ENCODE results near the gene RAB3B. TPM values are rescaled to one million over a fixed set of nuclear protein-coding genes. Genes with fewer than 3 reads are reported as not detected.

Gene RAB3B
- total RNA-seq, 1 donor from 2014 or later: 0.02 TPM

DNA sequence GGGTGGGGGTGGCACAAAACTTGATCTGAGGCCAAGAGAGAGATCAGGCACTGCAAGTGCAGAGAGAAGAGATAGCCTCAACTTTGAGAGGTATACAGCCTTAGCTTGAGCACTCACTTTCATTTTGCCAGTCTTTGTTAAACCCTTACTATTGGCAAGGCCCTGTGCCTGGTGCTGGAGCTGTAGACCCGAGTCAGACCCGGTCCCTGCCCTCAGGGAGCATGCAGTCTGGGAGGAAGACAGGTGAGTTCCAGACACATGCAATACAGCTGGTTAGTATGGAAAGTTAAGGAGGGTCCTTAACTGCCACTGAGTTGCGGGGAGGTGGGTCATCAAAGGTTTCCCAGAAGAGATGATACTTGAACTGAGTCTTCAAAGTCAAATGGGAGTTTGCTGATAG is 31.7 kb downstream of the RAB3B start:
- intact Hi-C loops (cut with micrococcal nuclease): no loop called here

DNA sequence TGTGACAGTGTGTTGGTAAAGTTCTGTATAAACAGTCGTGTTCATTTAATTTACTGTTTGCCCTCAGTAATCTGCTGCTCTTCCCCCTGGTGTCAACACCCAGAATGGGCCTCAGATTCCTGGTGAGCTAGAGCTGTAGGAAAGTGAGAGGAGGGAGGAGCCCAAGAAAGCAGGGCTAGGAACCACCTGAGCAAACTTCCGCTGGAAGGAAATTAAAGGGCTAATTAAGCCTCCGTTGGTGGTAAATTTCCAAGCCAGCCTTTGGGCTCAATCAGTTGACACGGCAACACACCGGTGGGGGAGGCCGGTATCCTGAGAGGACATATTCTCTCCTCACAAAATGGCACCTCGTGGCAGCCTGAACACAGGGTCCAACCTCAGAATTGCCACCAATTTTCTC is 32.9 kb downstream of the RAB3B start:
- intact Hi-C loops (cut with micrococcal nuclease): no loop called here

DNA sequence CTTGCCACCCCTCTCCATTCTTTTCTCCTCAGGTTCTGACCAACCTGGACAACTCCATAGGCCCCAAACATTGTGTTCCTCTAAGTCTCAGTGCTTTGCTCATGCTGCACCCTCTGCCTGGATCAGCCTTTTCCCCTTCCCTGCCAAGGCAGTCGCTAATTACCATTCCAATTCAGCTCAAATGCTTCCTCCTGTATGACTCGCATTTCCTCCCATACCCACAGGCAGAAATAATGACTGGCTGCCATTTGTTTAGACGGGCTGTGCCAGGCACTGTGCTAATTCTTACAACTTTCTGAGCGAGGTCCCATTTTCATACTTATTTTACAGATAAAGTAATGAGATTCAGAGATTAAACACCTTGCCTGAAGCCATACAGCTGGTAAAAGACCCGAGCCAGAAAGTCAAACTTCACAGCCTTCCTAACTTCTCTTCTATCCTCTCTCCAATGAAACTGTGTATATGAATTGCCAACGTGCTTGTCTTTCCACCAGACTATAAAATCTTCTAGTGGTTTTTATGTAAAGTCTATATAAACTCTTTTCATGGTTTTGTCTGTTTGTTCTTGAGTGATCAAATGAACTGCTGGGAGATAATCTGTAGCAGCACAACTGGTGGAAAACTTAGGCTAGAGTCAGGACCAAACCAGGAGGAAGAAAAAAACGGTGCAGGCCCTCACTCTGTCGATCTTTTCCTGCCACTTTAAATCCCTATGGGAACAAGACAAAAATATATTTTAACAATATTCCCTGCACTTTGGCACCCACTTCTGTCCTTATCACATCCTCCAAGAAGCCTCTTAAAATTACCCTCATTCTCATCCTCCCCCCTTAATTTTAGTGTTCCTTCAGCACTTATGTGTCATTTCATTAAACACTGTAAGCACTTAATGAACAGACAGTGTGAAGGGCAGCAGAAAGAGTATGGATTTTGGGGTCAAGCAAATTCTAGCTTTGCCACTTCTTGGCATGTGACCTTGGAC is 33.7 kb downstream of the RAB3B start:
- intact Hi-C loops (cut with micrococcal nuclease): no loop called here

DNA sequence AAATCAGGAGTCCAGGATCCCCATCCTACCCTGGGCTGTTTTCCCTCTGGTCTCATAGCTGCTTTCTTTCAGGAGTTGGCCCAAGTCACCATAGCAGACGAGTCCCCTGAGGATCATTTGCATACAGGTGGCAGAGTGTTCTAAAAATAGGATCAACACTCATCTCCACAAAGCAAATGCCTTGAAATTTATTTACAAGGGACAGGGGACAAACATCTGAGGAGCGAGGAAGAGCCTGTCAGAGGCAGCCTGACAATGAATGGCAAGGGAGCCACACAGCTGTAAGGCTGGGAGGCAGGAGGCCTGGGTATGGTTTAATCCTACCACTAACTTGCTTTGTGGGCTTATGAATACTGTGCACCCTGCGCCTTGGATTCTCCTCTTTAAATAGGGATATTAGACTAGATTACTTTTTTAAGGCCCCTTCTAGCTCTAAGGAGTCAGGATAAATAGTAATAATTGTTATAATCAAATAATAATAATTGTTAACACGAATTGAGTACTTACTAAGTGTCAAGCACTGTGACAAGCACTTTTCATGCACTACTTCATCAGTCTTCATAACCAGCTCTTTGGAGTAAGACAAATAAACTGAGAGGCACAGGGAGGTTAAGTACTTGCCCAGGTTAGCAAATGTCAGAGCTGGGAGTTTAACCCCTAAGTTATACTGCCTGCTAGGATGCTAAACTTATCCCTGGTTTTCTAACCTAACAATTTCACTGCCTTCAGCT is 34.5 kb downstream of the RAB3B start:
- intact Hi-C loops (cut with micrococcal nuclease): no loop called here

DNA sequence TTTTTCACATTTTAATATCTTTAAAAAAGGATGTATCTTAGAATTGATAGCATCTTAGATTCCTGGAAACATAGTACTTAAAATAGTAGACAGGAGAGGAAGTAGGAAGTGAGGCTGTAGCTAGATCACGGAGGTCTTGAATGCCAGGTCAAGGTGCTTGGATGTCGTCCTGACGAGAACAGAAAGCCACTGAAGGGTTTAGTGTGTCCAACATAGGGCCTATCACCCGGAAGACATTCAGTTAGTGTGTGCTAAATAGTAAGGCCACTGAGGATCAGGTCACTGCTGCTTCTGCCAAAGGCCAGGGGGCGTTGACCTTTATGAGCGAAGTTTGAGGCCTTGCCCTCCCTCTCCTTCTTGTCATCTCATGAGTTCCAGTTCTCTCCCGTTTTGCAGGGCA is 35.7 kb downstream of the RAB3B start:
- intact Hi-C loops (cut with micrococcal nuclease): no loop called here

DNA sequence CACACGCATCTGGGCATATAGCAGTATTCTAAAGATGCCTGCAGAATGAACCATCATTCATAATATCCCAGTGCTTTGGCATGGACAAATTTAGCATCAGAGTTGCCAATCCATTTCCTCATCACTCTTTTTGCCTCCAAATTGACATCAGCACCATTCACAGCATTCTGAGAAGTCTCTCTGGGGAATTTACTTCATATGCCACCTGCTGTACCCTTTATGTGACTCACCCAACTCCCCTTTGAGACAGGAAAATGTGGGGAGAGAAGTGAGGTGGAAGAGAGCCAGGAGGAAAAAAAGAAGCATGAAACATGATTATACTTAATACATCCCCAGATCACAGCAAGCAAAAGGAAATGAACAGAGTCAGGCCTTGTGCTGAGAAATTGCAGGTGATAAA is 37.4 kb downstream of the RAB3B start:
- intact Hi-C loops (cut with micrococcal nuclease): no loop called here

DNA sequence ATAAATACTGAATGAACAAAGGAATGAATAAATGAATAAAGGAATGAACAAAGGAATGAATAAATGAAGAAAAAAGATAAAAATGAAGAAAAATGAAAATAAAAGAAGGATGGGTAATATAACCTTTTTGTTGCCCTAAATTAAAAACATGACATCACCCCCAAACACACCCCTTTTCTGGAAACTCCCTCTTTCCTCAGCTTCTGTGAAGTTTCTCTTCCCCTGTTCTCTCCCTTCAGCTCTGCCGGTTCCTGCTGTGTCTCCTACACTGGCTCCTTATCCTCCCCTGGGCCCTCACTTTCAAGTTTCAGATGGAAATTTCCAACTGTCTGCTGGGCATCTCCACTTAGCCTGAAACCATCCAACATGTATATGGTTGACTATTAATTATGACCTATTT is 37.9 kb downstream of the RAB3B start:
- intact Hi-C loops (cut with micrococcal nuclease): no loop called here

DNA sequence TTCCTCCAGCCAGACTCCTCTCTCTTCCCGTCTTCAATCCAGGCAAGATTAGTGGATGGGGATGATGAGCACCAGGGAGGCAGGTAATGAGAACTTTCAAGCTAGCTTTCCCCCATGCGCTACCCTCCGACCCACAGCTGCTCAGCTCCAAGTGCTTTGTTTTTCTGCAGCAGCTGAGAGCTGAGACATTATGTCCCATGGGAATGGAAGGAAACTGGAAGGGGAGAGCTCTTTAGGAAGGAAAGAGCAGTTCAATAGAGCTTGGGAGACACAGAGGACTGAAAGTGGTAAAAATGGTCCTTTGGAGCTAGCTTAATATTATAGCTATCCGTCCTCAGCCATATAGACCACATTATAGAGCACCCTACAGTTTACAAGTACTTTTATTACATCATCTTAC is 39.8 kb downstream of the RAB3B start:
- intact Hi-C loops (cut with micrococcal nuclease): no loop called here

DNA sequence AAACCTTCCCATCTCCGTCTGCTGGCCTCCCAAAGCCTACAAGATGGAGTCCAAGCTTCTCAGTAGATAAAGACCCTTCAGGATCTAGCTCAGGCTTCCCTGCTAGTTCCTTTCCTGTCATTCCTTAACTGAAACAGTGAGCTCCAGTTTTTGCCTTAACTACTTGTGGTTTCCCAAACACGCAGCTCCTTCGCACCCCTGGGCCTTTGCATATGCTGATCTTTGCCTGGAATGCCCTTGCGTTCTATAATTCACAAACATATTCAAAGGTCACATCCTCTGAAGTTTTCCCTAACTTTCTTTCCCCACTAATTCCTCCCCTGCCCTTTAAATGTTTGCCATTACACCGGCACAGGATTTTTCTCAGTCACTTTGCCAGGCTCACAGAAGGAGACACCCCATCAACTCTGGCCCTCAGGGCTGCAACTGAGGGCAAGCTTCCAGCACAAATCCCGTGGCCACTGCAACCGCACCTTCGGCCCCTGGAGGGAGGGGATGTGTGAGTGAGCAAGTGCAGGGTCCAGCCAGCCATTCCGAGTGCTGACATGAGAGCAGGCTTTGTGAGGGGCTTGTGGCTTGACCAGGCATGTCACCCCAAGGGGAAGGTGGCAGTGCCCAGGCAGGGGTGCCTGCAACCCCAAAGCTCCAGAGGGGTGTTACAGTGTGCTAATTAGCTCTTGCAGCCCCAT is 41.3 kb downstream of the RAB3B start:
- intact Hi-C loops (cut with micrococcal nuclease): no loop called here

DNA sequence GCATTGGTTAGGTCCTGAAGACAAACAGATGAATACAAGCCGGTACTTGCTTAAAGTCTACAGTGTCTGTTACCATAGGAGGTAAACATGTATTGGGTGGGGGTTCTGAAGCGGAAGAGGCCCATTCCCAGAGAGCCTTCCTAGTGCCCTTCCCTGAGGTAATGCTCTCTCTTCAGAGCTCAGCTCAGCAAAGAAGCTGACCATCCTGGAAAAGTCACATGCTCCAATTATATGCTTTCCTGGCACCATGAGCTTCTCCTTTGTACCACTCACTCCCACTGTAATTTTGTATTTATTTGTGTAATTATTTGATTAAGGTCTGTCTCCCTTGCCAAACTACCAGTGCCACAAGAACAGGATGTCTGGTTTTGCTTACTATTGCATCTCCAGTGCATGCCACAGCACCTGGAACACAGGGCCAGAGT is 42.0 kb downstream of the RAB3B start:
- intact Hi-C loops (cut with micrococcal nuclease): no loop called here

DNA sequence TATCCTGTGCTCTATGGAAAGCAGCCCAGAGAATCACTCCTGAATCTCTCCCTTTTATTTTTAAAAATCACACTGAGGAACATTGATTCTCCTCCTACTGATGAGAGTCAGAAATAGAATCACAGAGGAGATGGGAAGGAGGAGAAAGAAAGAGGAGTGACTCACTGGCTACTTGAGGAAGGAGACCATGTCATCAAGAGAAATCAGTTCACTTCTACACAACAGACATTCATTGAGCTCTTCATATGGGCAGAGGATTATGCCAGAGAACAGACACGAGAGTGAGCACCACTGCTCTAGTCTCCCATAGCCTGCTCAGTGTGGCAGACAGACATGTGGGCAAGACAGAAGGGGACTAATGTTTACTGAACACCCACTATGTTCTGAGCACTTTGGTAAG is 44.2 kb downstream of the RAB3B start:
- intact Hi-C loops (cut with micrococcal nuclease): no loop called here

DNA sequence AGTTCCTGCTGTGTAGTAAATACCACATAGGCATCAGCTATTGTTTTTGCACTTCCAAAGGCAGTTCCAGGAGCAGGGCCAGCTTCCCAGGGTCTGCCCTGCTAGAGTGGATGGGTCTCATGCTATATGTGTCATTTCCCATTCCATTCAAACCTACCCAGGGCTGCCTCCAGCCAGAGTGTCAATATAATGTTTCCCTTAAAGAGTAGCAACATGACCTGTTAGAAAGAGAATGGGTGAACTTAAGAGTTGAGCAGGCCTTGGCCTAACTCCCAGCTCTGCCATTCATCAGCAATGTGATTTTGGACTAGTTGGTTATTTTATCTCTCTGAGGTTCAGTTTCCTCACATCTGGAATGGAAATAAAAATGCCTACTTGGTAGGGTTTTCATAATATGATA is 44.9 kb downstream of the RAB3B start:
- intact Hi-C loops (cut with micrococcal nuclease): no loop called here

DNA sequence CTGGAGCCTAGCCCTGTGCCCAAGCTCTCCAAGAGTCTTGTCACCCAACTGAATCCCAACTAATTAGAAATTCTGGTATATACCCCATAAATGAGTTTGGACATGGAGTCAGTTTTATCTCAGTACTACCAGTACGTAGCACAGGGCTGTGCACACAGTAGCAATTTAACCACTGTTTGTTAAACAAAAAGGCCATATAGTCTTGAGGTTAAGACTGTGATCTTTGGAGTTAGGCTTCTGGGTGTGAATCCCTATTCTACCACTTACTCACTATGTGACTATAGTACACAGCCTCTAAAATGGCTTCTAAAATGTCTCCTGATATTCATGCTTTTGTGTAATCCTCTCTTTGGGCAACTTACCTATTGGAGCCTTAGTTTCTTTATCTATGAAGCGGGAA is 48.2 kb downstream of the RAB3B start:
- intact Hi-C loops (cut with micrococcal nuclease): no loop called here

DNA sequence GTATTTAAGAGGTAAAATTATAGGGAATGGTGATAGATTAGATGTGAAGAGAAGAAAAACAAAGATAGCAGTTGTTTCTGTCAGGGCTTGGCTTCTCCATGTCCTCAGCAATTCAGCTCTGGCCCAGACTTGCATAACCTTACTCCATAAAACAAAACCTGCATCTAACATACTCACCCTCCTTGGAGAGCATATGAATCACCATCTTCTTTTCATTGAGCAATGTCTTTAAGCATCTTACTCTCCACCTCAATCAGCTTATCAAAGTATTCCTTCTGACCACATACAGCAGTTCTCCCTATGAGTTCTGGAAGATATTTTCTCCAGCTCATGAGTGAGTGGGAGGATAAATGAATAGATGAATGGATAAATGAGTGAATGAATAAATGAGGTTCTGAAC is 49.0 kb downstream of the RAB3B start:
- intact Hi-C loops (cut with micrococcal nuclease): no loop called here

DNA sequence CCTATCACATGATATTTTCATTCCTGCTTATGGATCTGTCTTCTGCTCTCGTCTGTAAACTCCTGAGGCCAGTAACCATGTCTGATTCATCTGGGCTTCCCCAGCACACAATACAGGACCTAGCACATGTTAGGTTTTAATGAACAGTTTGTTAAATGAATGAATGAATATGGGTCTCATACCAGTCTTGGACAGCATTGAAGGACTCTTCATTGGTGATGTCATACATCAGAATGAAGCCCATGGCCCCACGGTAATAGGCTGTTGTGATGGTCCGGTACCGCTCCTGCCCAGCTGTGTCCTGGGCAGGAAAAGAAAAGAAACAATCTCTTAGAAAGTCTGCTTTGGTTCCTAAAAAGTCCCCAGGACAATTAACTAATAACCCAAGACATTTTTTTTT is 53.4 kb downstream of the RAB3B start:
- intact Hi-C loops (cut with micrococcal nuclease): no loop called here

DNA sequence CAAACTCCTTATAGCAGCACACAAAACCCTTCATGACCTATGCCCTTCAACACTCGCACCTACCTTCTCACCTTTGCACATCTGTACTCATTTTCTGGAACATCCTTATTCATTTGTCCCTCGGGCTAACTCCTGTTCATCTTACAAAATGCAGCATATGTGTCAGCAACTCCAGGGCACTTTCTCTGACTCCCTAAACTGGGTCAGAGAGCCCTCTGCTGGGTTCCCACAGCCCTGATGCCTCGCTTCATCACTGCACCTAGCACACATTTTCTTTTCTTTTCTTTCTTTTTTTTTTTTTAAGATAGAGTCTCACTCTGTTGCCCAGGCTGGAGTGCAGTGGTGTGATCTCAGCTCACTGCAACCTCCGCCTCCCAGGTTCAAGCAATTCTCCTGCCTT is 54.0 kb downstream of the RAB3B start:
- intact Hi-C loops (cut with micrococcal nuclease): no loop called here

DNA sequence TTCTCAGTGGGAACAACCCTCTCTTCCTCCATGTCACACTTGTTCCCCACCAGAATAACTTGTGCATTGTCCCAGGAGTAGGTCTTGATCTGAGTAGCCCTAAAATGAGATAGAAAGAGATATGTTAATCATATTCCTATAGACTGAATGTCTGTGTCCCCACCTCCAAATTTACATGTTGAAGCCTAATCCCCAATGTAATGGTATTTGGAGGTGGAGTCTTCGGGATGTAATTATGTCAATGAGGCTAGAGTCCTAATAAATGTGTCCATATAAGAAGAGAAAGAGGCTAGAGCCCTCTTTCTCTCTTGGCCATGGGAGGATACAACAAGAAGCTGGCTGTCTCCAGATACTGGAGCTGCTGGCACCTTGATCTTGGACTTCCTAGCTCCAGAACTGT is 57.2 kb downstream of the RAB3B start:
- intact Hi-C loops (cut with micrococcal nuclease): no loop called here

DNA sequence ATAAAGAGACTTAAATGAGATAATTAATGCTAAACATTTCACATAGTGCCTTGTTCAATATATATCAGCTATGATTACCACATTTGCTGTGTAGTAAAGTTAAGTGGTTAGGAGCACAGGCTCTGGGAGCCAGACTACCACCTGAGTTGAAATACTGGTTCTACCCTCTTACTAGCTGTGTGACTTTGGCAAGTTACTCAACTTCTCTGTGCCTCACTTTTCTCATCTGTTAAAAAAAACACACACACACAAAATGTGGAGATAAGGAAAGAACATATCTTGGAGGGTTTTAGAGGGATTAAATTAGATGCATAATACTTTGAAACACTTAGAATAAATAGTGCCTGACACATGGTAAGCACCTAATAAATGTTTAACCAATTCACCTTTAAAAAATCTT is 60.2 kb downstream of the RAB3B start:
- intact Hi-C loops (cut with micrococcal nuclease): no loop called here

DNA sequence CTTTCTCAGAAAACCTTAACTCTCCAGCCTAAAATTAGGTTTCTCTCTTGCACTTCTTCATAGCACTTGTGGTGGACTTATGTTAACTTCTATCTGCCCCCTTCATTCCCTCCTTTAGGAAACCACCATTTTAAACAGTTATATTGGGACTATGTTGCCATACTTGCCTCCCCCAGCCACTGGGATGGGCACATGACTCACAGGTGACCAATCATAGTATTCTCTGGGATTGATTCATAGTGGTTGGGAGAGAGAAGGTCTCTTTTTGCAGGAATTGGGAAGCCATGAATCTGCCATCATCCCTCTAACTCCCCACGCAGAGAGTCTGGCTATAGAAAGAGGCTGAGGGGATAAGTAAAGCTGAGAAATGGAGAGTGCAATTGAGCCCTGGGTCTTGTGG is 61.6 kb downstream of the RAB3B start:
- intact Hi-C loops (cut with micrococcal nuclease): no loop called here

DNA sequence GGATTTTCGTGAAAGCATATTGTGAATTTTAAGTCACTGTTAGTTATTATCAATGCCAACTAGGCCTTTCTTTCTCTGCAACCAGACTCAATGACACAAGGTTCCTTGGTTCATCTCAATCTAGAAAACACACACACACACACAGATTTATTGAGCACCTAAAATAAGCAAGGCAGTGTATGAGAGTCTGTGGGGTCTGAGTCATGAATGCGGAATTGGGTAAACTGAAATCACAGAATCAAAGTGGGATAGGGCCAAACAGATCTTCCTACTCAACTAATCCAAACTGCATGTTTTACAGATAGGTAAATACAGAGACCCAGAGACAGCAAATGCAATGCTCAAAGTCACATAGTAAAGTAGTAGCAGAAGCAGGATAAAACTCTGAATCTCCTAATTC is 63.5 kb downstream of the RAB3B start:
- intact Hi-C loops (cut with micrococcal nuclease): no loop called here

DNA sequence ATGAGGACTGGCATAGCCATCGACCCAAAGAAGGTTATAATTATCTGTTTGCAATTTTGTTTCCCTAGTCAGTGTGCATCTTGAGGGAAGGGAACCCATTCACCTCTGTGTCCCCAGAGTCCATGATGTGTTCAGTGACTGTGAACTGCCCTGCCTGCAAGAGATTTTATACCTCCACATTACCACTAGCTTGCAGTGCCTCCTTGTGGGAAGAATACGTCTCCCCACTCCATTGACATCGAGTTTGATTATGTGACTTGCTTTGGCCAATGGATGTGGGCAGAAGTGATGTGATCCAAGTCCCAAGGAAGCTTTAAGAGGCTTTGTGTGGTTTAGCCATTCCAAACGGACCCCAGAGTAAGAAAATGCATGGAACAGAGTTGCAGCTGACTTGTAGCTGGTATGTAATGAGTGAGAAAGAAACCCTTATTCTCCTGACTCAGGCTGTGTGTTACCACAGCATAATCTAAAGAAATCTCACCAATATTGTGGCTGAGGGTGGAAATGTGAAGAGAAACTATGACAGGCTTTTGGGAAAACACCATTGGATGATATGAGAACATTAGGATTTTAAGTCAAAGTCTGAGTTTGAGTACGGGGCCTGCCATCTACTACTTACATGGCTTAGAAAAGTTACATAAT is 64.2 kb downstream of the RAB3B start:
- intact Hi-C loops (cut with micrococcal nuclease): no loop called here

DNA sequence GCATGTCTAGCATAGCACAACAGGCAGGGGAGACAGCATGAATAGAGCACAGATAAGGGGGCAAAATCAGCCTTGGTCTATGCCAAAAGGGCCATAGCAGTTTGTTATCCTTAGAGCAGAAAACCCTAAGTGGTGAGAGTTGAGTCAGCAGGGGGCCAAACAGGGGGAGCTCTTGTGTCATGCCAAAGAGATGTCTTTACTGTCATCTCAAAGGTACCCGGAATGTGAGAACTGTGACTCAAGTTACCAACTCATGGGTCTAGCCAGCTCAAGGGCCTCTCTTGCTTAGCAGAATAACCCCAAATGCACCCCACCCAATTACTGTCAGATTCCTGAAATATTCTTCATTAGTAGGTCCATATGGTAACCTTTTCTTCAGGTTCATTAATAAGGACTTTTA is 66.0 kb downstream of the RAB3B start:
- intact Hi-C loops (cut with micrococcal nuclease): no loop called here
